GM21786 (cell line): Measurements from ENCODE around the gene MTMR3.
"Not testable (repeated sequence)": the region's sequence is repeated elsewhere in the genome, so short reads cannot be mapped to it uniquely, and the experiment has no call there.

ENCODE experiments used
- ATAC-seq: cut with Tn5 transposase; IDR thresholded peaks from one replicate; pipeline ENCODE4 v1.9.1; 2021; ENCODE audit not compliant: unreplicated experiment

The MTMR3 gene

DNA sequence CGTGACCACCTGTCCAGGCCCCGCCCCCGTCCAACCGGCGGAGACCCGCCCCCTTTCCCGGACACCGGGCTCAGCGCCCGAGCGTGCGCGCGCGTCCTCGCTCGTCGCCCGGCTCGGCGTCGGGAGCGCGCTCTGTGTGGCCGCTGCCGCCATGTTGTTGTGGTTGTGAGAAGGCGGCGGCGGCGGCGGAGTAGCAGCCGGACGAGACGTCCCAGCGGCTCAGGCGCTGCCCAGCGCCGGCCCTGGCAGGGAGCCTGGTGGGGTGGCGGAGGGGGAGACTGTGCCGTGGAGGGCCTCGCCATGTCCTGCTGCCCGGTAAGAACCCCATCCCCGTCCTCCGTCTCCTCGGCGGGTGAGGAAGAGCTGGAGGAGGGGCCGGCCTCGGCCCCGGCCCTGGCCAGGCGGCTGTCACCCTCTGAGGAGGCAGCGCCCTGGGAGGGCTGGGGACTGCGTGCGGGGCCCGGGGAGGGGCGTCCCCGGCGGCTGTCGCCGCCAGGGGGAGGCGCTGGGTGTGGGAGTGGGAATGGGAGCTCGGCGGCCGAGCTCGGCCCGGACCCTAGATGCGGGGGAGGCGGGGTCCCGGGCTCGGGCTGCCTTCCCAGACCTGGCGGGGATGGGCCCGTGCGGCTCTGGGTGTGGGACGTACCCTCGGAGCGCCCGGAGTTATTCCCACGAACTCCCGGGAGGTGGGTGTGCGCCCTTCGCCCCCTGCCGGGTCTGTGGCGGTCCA lies at the start of gene MTMR3:
Gene MTMR3, plus strand, starts transcription at position 130 of the 730 bp plus-strand sequence. CDS start 87,886 bp downstream, outside the sequence.
- ATAC-seq, result peak; percentile 58

DNA sequence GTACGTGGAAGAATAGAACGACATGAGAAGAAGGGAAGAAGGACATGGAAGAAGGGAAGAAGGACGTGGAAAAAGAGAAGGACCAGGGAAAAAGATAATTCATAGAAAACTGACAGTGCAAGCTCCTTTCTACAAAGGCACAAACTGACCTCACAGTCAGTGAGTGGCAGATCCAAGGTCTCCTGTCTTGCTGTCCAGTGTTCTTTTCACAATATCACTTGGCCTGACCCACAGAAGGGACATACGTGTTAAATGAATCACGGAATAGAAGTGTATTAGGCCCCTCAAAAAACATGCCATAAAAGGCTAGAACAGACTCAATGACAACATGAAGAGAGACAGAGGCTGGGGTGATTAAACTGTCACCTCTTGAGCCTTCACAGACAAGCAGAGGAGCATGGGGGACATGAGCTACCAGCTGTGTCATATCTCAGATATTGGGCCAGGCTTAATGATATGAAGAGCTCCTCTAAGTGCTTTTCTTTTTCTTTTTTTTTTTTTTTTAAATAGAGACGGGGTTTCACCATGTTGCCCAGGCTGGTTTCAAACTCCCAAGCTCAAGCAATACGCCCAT lies 49.5 kb upstream of the MTMR3 start:
- ATAC-seq, result no peak

DNA sequence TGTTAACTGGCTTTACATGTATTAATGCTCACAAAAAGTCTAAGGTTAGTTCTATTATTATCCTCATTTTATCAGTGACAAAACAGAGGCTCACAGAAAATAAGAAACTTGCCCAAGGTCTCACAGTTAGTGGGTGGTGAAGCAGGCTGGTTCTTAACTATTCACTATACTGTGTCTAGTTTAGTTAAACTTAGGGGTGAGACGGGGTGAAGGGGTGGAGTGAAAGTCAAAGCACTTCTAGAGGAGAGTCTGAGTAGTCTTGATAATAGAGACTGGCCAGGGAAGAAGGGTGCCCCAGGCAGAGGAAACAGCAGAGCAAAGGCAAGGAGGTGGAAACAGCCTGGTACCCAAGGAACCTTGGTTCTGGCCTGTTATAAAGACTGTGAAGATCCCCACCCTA lies 48.9 kb upstream of the MTMR3 start:
- no peak for ATAC-seq

DNA sequence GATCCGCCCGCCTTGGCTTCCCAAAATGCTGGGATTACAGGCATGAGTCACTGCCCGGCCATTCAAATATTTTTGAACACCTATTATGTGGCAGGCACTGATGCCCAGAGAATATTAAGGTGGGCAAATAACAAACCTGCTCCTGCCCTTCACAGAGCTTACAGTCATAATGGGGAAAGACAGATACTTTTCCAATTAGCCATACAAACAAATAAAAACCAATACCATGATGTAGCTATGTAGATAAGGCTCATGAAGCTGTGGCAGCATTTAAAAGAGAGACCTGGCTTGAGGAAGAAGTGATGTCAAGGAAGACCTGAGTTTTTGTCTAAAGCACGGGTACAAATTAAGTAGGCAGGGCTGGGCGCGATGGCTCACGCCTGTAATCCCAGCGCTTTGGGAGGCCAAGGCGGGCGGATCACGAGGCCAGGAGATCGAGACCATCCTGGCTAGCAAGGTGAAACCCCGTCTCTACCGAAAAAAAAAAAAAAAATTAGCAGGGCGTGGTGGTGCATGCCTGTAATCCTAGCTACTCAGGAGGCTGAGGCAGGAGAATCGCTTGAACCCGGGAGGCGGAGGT lies 46.1 kb upstream of the MTMR3 start:
- ATAC-seq, result not testable (repeated sequence)

DNA sequence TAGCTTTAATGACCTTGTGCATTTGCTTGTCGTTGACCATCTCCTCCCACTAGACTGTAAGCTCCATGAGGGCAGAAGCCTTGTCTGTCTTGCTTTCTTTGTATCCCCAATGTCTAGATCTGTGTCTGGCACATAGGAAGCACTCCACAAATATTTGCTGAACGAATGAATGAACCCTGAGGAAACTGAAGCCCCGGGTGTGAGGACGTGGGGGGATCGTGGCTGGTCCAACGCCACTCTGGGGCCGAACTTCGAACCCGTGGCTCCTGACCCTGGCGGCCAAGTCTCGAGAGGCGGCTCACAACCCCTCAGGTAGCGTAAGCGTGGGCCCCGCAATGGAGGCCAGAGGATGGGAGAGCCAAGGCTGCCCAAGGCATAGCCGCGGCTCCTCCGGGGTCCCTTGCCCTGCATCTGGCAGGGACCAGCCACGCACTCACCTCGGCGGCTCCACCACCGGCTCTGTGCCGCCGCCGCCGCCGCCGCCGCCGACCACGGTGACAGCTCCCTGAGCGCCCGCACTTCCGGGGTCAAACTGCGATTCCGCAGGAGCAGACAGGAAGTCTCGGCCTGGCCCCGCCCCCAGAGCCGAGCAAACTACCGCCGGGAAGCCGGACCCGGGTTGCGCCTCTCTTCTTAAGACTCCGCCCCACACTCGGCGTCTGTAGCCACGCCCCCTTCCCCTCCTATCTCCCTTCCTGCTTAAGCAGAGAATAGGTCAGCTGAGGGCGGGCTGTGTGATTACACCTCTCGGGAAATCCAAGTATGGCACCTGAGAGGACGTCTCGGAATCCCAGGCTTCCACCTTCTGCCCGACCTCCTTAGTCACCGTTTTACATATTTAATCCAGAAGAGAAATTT lies 45.0 kb upstream of the MTMR3 start, which contains the start of gene ASCC2:
Gene ASCC2, minus strand, starts transcription at position 534 of the 858 bp plus-strand sequence. CDS start 5,949 bp downstream, outside the sequence.
- peak; percentile 94 for ATAC-seq

DNA sequence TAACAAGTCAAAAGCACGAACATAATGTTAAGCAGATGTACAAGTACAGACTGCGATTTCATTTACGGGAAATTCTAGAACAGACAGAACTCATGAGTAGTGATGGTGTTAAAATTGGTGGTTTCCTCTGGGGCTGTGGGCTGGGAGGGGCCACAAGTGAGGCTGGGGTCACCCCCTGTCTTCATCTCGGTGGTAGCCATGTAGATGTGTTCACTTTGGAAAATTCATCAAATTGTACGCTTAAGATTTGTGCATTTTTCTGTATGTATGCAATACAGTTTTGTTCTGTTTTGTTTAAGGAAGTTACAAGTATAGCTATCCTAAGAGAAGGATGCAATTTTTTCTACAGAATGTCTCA lies 44.4 kb upstream of the MTMR3 start:
- ATAC-seq, result no peak

DNA sequence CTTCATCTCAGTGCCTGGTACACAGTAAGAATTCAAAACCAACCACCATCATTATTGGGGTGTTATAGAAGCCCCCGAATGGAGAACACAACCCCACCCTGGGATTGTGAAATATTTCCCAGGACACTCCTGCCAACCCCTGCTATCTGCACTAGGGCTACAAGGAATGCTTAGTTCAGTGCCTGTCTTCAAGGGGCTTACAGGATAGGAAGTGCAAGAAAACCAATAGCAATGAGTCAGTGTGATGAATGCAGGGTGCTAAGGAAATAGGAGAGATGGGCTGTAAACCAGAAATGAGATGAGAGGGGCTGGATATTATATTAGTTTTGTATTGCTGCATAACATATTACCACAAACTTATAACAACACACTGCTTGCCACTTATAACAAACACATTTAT lies 43.9 kb upstream of the MTMR3 start:
- no peak for ATAC-seq

DNA sequence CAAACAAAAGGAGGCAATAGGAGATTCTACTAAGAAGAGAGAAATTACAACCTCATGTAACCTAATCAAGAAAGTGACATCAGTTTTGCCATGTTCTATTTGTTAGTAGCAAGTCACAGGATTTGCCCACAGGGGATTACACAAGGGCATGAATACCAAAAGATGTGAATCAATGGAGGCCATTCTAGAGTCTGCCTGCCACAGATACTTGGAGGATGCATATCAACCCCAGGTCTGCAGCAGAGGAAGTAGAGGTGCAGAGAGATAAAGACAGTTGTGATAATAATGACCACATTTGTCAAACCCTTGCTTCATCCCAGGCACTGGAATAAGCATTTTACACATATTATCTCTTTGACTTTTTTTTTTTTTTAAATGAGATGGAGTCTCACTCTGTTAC lies 42.5 kb upstream of the MTMR3 start:
- no peak for ATAC-seq

DNA sequence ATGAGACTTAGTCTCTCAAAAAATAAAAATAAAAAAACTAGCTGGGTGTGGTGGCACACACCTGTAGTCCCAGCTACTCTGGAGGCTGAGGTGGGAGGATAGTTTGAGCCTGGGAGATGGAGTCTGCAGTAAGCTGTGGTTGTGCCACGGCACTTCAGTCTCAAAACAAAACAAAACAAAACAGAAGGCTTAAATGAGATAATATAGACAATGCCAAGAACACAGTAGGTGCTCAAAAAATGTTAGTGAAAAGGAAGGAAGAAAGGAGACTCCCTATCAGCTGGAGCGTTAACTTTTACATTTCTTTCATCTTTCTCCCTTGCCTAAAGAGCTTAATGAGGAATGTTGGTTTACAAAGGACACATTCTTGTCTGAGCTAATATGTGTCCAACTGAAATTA lies 40.8 kb upstream of the MTMR3 start:
- no peak for ATAC-seq

DNA sequence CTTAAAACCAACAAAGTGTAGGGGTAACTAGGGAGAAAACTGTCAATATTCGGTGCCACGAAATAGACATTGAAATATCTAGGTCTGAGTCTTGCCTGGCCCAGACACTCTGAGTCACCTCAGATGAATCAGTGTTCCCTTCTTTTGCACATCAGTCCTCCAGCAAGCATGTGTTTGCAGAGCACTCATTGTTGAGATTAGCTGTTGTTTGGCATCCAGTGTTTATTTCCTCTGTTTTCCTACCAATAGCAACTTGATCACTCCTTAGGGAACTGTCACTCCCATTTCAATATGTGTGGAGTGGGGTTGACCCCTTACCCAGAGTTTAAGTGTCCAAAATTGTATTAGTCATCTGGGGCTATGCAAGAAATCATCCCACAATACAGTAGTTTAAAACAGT lies 40.2 kb upstream of the MTMR3 start:
- ATAC-seq, result no peak

DNA sequence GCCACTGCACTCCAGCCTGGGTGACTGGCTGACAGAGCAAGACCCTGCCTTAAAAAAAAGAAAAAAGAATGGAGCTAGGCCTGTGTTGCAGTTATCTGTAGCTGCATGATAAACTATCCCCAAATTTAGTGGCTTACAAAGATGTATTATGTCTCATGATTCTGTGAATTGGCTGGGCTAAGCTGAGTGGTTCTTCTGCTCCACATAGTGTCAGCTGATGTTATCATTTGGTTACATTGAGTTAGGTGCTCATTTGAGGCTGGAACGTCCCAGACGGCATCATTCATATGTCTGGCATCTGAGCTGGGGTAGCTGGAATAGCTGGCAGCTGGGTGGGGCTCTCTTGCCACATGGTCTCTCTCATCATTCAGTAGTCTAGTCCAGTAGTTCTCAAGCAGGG lies 36.7 kb upstream of the MTMR3 start:
- ATAC-seq, result no peak

DNA sequence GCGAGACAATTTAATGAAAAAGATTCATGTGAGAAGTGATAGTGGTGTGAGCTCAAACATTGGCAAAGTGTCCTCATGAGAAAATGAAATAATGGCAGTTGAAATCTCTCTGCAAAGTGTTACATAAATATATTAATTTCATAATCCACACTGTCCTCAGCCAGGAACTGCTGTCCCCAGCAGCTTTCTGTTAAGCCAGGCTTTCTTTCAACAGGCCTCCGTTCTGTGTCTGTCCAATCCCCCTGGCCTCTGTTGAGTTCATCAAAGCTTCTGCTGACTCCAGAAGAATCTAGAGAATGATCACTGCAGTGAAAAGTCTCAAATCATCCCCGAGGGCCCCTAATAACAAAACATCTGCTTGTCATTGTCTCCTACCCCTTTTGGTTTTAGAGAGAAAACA lies 34.9 kb upstream of the MTMR3 start:
- no peak for ATAC-seq

DNA sequence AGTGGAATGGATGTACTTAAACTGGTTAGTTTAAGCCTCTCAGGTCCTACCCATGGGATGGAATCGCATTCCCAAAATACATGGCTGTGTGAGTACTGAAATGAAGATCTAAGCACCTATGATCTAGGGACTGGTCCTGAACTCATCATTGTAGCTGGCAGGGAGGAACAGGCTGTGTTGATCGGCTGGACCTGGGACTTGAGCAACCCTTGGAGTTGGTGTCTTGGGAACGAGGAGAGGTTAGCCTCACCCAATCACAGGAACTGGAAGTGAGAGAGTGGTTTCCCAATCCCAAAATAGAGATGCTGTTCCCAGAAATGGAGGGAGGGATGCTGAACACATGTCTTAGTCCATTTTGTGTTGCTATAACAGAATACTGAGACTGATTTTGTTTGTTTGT lies 28.5 kb upstream of the MTMR3 start:
- ATAC-seq, result no peak

DNA sequence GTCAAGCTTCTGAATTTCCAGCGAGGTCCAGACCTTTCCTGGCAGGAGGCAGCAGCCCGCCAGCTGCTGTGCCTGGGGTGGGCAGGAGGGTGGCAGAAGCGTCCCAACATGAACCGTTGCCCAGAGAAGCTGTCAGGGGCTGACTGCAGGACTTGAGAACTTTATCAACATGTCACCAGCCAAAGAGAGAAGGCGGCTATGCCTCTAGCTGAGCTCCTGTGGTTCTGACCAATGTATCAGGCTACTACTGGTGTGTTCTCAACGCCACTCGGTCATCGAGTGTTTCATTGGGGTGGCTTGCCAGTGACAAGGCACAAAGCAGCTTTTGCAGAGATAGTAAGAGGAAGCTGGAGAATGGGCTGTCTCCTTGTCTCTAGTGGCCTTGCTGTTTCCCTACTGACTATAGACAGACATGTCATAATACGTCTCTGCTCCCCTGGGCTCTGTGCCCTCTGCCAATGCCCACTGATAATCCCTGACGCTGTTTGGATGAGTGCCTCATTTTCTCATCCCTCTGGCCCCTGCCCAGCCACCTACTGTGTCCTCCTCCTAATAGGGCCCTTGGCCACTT lies 27.3 kb upstream of the MTMR3 start:
- ATAC-seq, result no peak

DNA sequence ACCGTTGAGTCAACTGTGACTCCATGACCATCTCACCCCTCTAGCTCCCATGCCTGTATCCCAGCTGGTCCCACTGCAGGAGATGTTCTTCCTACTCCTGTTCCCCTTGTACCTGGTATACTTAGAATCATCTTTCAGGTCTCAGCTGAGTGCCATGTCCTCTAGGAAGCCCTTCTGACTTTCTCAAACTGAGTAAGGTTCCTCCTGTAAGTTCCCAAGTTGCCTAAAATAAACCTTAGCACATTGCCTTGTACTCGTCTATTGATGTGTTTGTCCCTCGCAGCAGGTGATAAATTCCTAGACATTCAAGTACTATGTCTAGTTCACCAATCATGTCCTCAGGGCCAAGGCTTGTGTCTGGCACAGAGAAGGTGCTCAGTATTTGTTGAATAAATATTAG lies 26.5 kb upstream of the MTMR3 start:
- no peak for ATAC-seq

DNA sequence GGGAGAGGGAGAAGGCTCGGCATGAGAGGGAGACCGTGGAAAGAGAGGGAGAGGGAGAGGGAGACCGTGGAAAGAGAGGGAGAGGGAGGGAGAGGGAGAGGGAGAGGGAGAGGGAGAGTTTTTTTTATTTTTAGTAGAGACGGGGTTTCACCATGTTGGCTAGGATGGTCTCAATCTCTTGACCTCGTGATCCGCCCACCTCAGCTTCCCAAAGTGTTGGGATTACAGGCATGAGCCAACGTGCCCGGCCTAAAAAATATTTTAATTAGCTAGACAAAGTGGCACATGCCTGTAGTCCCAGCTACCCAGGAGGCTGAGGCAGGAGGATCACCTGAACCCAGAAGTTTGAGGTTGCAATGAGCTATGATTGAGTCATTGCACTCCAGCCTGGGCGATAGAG lies 23.9 kb upstream of the MTMR3 start:
- ATAC-seq, result not testable (repeated sequence)

DNA sequence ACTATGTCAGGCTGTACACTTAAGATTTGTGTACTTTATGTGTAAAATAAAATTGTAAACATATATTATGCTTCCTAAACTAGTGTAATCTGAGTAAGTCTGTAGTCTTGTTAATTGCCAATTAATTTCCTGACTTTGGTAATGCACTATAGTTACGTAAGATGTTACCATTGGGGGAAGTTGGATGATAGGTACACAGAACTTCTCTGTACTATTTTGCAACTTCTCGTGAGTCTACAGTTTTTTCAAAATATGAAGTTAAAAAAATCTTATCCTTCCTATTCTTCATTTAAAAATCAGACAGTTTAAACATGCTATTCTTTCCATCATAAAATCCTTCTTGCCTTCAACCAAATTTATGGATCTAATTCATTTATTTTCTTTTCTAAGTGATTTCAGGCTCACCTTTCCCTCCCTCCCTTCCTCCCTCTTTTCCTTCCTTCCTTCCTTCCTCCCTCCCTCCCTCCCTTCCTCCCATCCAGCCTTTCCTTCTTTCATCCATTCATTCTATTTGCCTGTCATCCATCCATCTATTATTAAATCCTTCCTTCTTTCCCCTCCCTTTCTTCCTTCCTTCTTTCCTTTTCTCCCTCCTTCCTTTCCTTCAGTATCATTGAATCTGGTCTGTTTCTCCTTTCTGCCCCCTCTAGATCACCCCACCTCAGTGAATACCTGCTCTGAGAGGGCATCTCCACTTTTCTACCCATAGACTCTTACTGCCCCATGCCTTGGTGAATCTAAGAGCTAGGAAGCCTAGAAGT lies 22.8 kb upstream of the MTMR3 start:
- ATAC-seq, result no peak

DNA sequence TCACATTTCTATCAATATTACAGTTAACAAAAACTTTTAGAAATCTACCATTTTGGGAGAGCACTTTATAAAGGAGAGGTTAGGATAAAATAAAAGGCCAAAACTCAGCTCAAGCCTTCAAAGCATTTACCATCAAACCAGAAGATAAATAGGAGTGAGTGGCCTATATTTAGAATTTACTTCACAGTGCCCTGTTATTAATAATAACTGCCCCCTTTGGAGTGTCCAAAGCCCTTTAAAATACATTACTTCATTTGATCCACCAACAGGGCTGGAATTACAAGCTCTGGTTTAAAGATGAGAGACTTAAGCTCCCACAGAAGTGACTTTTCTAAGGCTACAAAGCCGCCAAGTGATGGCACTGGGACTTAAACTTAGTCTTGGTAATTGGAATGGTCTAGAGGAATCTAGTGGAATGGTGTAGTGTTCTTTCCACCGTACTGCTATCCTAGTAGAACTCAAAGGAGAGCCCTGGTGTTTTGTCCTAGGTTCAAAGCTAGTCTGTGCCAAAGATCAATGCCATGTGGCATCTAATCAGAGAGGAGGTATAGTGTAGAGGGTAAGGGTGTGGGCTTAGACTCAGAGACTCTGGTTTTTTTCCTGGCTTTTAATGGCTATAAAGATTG lies 21.2 kb upstream of the MTMR3 start:
- ATAC-seq, result no peak

DNA sequence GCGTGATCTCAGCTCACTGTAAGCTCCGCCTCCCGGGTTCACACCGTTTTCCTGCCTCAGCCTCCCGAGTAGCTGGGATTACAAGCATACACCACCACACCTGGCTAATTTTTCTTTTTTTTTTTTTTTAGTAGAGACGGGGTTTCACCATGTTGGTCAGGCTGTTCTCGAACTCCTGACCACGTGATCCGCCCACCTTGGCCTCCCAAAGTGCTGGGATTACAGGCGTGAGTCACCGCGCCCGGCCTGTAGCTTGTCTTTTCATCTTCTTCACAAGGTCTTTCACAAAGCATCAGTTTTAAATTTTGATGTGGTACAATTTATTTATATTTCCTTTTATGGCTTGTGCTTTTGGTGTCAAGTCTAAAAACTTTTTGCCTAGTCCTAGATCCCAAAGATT lies 17.4 kb upstream of the MTMR3 start:
- ATAC-seq, result not testable (repeated sequence)

DNA sequence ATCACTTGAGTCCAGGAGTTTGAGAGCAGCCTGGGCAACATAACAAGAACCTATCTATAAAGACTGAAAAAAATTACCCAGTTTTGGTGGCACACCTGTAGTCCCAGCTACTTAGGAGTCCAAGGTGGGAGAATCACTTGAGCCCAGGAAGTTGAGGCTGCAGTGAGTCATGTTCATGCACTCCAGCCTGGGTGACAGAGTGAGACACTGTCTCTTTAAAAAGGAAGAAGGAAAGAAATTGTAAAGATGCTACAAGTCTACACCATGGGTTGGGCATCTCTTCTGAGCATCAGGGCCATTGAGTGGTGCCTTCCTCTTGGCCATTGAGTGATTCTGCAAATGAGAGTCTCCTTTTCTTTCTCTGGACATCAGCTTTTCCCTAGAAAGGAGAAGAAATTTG lies 15.7 kb upstream of the MTMR3 start:
- ATAC-seq, result no peak
